Lower lobe of right lung (tissue), 2 donors: ENCODE data around the gene UPF3A. TPM values are rescaled to one million over a fixed set of nuclear protein-coding genes. Genes with fewer than 3 reads are reported as not detected.

Source experiments
- ATAC-seq, 2 donors: fragments of 200-7000 bp; cut with Tn5 transposase; one replicate each; pipeline ENCODE4 v1.9.1; 2020 to 2022; ENCODE audit warnings: mild to moderate bottlenecking in 2 of 2, moderate library complexity in 2 of 2
- DNase-seq: peaks from one replicate; pipeline ENCODE4 v3.0.0-alpha.2; 2020
- H3K27ac ChIP-seq: fragments of 200-600 bp; one replicate; pipeline ENCODE4 v1.8.0; 2022
- H3K27me3 ChIP-seq: fragments of 200-600 bp; one replicate; pipeline ENCODE4 v1.8.0; 2022; ENCODE audit warnings: low read depth
- H3K36me3 ChIP-seq: fragments of 200-600 bp; one replicate; pipeline ENCODE4 v1.8.0; 2022; ENCODE audit warnings: mild to moderate bottlenecking
- H3K4me1 ChIP-seq: fragments of 200-600 bp; one replicate; pipeline ENCODE4 v1.8.0; 2022
- H3K4me3 ChIP-seq: fragments of 200-600 bp; one replicate; pipeline ENCODE4 v1.8.0; 2022; ENCODE audit warnings: mild to moderate bottlenecking
- H3K9me3 ChIP-seq: fragments of 200-600 bp; one replicate; pipeline ENCODE4 v1.8.0; 2022
- intact Hi-C: fragments of 100-400 bp; cut with DNase I; formaldehyde crosslinking; loops from one replicate; pipeline ENCODE4 v1.11.0; 2022
- total RNA-seq: library from RNA; stranded (reverse); fragmentation: NEBNext Ultra II Directional; extraction: Animal tissue kit (Norgen Biotek cat#: 25700); gene quantifications from one replicate; pipeline ENCODE4 v1.2.1, GENCODE V29; 2021
- TF ChIP-seq, protein P1 (sequence below): fragments of 200-600 bp; IDR thresholded peaks from one replicate; pipeline ENCODE4 v1.8.0; 2022; ENCODE audit warnings: antibody characterized with exemption, mild to moderate bottlenecking
- donor health status: DM: no; HTN: yes; CAD: no; lungs with severe emphysema.

The UPF3A gene
- total RNA-seq, 1 donor from 2014 or later, result 38.9 TPM

DNA sequence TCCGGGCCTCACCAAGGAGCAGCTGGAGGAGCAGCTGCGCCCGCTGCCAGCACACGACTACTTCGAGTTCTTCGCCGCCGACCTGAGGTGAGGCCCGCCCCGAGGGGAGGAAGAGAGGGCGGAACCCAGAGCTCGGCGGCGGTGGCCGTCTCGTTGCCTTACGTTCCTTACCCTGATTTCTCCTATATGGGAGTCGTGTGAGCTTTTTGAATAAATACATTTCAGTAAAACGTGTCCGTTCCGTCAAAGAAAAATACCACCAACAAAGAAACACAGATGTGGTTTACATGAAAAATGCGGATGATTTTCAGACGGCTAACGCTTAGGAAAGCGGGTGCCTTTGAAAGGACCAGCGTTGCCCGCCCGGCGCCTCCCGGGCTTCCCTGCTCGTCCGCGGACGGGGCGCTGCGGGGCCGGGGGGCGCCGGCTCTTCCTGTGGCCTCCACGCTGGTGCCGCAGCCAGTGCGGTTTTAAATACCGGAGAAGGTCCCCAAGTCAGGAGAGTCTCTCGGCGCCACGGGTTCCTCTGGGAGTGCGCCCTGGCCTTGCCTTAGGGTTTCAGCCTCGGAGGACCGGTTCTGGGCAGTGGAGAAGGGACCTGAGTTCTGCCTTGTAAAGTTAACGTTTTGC, 755 bp downstream of the UPF3A start:
- intact Hi-C loops, result no loop called here
- DNase-seq, result peak; percentile 83
- H3K27me3 ChIP-seq, result no peaks in the 10 kb centered on the region
- peaks cover 38% of the 10 kb centered on the region for H3K36me3 ChIP-seq
- ATAC-seq, result peak; percentile 82 to 86
- peak overlapping the region; percentile 97 for H3K27ac ChIP-seq
- no peaks in the 10 kb centered on the region for H3K9me3 ChIP-seq
- peak overlapping the region; percentile 79 for H3K4me3 ChIP-seq
- TF ChIP-seq, protein P1, sequence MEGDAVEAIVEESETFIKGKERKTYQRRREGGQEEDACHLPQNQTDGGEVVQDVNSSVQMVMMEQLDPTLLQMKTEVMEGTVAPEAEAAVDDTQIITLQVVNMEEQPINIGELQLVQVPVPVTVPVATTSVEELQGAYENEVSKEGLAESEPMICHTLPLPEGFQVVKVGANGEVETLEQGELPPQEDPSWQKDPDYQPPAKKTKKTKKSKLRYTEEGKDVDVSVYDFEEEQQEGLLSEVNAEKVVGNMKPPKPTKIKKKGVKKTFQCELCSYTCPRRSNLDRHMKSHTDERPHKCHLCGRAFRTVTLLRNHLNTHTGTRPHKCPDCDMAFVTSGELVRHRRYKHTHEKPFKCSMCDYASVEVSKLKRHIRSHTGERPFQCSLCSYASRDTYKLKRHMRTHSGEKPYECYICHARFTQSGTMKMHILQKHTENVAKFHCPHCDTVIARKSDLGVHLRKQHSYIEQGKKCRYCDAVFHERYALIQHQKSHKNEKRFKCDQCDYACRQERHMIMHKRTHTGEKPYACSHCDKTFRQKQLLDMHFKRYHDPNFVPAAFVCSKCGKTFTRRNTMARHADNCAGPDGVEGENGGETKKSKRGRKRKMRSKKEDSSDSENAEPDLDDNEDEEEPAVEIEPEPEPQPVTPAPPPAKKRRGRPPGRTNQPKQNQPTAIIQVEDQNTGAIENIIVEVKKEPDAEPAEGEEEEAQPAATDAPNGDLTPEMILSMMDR, result no peak
- H3K4me1 ChIP-seq, result peaks cover 26% of the 10 kb centered on the region

DNA sequence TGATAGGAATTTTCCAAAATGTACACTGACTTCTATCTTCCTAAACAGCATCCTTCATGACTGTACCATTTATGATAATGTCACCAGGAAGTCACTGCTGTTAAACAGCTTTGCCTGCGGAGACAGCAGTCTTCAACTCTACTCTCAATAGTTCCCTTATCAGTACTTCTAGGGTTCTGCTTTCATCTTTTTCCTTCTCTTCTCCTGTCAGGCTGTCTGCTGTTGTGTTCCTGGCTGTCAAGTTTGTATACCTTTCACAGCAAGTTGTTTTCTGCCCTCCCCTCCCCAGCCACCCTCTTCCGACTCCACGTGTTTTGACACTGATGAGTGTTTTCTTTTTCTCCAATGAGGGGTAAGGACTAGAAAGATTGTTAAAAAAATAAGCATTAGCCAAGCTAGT, 2.2 kb downstream of the UPF3A start:
- TF ChIP-seq, protein P1, result no peak
- ATAC-seq, result no peak

DNA sequence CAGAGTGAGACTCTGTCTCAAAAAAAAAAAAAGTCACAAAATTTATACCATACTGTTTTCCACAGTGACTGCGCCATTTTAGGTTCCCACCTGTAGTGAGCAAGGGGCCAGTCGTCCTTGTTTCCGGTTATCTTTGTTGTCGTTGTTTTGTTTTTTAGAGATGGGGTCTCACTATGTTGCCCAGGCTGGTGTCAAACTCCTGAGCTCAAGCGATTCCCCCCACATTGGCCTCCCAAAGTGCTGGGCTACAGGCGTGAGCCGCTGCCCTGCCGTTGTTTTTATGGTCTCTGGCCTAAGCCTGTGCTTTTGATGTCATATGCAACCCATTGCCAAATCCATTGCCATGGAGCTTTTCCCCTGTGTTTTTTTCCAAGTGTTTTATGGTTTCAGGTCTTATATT, 3.3 kb downstream of the UPF3A start:
- TF ChIP-seq, protein P1, result no peak
- H3K4me1 ChIP-seq, result peaks cover 26% of the 10 kb centered on the region
- H3K27ac ChIP-seq, result no peak overlapping the region
- intact Hi-C loops, result no loop called here
- peaks cover 55% of the 10 kb centered on the region for H3K36me3 ChIP-seq
- ATAC-seq (no peak), DNase-seq (no peak)
- no peaks in the 10 kb centered on the region for H3K9me3 ChIP-seq
- H3K4me3 ChIP-seq, result no peak overlapping the region
- no peaks in the 10 kb centered on the region for H3K27me3 ChIP-seq

More for the DNA sequence above, 2.2 kb downstream of the UPF3A start:
- no peak overlapping the region for H3K27ac ChIP-seq
- intact Hi-C loops, result no loop called here
- no peaks in the 10 kb centered on the region for H3K9me3 ChIP-seq
- H3K27me3 ChIP-seq, result no peaks in the 10 kb centered on the region
- no peak for DNase-seq
- H3K36me3 ChIP-seq, result peaks cover 44% of the 10 kb centered on the region
- H3K4me3 ChIP-seq, result no peak overlapping the region
- H3K4me1 ChIP-seq, result peaks cover 26% of the 10 kb centered on the region

DNA sequence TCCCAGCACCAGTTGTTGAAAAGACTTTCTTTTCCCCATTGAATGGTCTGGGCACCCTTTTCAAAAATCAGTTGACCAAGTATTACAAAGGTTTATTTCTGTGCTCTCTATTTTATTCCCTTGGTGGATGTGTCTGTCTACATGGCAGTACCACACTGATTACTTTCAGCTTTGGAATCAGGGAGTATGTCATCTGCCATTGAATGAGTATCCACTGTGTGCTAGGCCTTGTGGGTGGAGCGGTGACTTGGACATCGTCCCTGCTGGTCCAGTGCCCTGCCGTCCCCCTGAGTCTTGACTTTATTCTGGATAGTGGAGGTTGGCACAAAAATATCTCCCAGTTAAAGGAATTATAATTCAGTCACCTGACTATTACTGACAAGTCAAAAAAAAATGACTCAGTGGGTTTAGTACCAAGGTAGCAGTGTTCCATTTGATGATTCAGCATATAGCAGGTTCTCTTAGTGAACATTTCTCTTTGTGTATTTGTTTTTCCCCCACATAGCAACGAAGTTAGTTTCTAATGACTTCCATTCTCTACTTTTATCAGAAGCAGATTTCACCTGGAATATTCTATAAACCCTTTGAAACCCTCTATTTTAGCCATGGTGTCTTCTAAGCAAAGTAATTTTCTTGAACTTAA, 3.9 kb downstream of the UPF3A start:
- Histone ChIP-seq H3K9me3 (no peaks in the 10 kb centered on the region), H3K4me3 (no peak overlapping the region), H3K36me3 (peaks cover 61% of the 10 kb centered on the region), H3K4me1 (peaks cover 23% of the 10 kb centered on the region), H3K27me3 (no peaks in the 10 kb centered on the region), H3K27ac (no peak overlapping the region)
- DNase-seq (no peak), ATAC-seq (no peak)
- intact Hi-C loops, result no loop called here
- TF ChIP-seq, protein P1, result no peak

DNA sequence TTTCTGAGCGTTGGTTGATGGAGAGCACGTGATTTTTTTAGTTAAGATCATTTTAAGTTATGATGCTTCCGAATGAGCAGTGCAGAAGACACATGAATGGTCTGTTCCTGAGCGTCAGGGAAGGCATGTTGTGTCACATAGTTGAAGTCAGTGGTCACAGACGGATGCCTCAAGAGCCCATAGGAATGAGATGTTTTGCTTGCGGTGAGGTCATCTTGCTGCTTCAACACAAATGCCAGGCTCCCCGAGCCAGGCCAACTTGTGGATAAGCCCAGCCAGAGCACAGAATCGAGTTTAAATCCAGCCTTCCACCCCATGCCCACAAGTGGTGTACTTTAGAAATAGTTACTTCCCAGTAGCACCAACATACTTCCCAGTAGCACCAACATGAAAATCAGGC, 5.4 kb downstream of the UPF3A start:
- ATAC-seq, result no peak
- no peak for DNase-seq
- Histone ChIP-seq H3K27me3 (no peaks in the 10 kb centered on the region), H3K4me1 (peaks cover 16% of the 10 kb centered on the region), H3K36me3 (peaks cover 69% of the 10 kb centered on the region), H3K9me3 (no peaks in the 10 kb centered on the region), H3K4me3 (no peak overlapping the region), H3K27ac (no peak overlapping the region)
- TF ChIP-seq, protein P1, result no peak
- intact Hi-C loops, result no loop called here
